ENCODE results near the gene SAMD1.
A peak's percentile ranks its signal among the peaks of the same experiment; 100 is the strongest.
"Not testable (repeated sequence)": the region's sequence is repeated elsewhere in the genome, so short reads cannot be mapped to it uniquely, and the experiment has no call there.

Gene SAMD1

DNA sequence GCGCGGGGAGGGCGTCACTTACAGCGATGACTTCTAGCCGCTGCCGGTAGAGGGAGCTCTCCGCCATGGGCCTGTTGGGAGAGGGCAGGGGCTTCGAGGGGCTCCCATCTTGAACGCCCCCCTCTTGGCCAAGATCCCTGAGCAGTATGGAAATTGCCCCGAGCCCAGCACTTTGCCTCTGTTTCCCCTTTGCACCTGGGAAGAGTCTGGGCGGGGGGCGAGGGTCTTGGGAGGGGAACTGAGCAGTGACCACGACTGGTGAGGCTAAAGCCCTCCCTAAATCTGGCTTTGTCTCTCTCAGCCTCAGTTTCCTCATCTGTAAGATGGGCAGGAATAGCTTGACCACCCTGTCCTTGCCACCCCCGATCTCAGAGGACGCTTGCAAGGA lies 31.5 kb downstream of the SAMD1 start:
- no peak for DNase-seq

DNA sequence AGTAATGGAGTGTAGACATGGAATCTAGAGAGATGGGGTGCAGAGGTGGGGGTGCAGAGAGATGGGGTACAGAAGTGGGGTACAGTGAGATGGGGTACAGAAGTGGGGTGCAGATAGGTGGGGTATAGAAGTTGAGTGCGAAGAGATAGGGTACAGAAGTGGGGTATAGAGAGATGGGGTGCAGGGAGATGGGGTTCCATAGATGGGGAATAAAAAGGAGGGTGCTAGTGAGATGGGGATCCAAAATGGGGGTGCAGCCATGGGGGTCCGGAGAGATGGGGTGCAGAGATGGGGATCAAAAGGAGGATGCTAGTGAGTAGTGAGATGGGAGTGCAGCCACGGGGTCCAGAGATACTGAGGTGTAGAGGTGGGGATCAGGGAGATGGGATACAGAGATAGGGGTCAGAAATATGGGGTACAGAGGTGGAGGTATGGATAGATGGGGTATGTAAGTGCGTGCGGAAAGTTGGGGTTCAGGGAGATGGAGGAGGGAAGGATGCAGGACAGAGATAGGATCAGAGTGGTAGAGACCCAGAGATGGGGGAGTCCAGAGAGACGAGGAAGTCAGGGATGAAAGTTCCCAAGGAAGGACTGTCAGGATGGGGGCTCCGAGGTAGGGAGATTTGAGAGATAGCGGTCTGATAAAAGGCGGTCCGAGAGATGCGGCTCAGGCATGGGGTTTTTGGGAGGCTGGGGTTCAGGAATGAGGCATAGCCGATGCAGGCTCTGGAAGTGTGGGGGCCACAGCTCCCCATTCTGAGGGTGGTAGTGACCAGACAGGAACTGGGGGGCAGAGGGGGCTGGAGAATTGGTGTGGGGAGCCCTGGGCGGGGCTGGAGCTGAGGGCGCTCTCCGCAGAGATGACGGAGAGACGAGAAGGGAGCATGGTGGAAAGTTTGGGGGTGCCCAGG lies 32.1 kb downstream of the SAMD1 start:
- no peak for DNase-seq

GRCh38 chr19:14056741-14057356 lies 33.7 kb downstream of the SAMD1 start:
- no peak for DNase-seq

DNA sequence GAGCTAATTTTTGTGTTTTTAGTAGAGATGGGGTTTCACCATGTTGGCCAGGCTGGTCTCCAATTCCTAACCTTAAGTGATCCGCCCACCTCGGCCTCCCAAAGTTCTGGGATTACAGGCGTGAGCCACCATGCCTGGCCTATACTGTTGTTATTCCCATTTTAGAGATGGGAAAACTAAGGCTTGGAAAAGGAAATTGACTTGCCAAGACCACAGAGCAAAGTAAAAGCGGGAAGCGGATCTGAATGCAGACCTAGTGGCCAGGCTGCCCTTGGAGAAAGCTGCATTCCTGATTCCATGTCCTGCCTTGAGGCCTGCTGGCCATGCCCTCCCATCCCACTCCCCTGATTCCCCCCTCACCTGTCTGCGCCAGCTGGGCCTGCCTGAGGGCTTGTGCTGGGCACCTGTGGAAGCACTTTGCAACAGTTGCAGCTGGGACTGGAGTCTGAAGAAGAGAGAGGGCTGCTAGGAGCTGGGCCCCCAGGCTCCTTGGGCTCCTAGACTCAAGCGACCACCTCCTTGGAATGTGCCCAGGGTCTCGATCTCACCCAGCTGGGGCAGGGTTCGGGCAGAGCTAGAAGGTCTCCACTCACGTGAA lies 34.4 kb downstream of the SAMD1 start:
- no peak for DNase-seq

GRCh38 chr19:14055396-14055795 lies 35.2 kb downstream of the SAMD1 start:
- no peak for DNase-seq

- no peak for DNase-seq
Observed at GRCh38 chr19:14054721-14055120, 35.8 kb downstream of the SAMD1 start.

DNA sequence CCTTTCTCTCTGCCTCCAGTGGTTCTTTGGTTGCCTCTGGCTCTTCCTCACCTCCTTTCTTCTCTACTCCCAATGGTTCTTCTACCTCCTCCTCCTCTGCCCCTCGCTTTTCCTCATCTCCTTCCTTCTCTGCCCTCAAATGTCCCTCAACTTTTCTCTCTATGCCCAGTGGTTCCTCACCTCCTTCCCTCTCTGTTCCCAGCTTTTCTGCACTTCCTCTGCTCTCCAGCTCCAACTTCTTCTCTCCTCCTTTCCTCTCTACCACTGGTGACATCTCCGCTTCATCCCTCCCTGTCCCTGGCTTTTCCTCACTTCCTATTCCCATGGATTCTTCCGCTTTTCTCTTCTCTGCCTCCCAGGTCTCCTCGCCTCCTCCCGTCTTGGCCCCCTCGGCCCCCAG lies 36.5 kb downstream of the SAMD1 start:
- DNase-seq = no peak

DNA sequence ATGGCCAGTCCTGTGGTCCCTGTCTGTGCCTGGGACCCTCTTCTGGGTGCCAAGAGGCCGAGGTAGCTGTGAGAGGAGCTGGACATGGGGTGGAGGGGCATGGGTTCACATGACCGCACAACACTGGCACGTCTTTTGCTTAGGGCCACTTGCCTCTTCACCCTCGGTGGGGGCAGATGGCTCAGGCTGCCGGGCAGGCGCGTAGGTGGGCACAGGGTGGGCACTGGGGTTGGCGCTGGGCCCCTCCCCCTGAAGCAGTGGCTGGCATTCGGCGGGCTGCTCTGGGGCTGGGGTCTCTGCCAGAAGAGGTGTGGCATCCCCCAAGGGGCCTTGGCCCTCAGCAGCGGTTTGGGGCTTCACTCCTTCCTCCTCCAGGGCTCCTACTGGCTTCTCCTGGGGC lies 37.1 kb downstream of the SAMD1 start:
- DNase-seq = no peak

DNA sequence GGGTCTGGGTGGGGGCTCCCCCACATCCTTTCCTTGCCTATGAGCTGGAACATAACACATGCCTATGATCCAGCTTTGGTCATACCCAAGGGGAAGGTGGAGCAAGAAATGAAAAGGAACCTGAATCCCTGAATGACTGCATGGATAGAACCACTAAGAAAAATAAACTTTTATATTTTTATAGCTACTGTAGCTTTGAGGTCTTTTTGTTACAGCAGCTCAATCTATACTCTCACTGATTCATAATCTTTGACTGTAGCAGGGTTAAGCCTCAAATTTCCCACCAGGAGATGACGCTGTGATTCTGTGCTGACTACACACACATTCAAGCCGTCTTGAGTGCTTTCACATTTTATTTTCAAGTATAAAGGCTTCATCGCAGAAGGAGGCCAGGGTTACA lies 37.5 kb downstream of the SAMD1 start:
- DNase-seq = no peak

GRCh38 chr19:14052470-14052869 lies 38.1 kb downstream of the SAMD1 start:
- no peak for DNase-seq

DNA sequence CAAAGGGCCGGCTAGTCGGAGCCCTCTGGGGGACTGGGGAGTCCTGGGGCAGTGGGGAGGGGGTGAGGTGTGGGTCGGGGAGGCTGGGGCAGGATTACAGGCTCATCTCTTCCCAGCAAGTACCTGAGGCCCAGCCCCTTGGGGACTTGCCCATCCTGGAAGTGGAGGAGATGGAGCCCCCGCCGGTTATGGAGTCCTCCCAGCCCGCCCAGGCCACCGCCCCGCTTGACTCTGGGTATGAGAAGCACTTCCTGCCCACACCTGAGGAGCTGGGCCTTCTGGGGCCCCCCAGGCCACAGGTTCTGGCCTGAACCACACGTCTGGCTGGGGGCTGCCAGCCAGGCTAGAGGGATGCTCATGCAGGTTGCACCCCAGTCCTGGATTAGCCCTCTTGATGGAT lies 38.6 kb downstream of the SAMD1 start:
- DNase-seq = no peak

DNA sequence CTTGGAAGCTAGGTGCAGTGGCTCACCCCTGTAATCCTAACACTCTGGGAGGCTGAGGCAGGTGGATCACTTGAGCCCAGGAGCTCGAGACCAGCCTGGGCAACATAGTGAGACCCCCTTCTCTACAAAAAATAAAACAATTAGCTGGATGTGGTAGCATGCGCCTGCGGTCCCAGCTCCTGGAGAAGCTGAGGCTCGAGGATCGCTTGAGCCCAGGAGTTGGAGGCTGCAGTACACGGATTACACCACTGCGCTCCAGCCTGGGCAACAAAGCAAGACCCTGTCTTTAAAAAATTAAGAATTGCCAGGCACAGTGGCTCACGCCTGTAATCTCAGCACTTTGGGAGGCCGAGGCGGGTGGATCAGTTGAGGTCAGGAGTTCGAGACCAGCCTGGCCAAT lies 39.6 kb downstream of the SAMD1 start:
- DNase-seq = not testable (repeated sequence)

DNA sequence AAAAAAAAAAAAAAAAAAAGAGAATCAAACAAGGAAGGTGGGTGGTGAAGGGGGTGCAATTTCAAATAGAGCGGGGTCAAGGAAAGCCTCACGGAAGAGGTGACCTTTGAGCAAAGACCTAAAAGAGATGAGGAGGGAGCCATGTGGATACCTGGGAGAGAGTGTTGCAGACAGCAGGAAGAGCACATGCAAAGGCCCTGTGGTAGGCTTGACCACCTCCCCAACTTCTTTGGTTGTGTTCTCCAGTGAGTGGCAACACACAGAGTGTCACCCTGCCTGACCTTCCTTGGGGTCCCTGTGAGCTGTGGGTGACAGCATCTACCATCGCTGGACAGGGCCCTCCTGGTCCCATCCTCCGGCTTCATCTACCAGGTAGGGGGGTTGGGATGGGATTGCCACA lies 40.0 kb downstream of the SAMD1 start:
- DNase-seq = no peak

- DNase-seq = peak; percentile 24
Observed at GRCh38 chr19:14048443-14049153, 42.0 kb downstream of the SAMD1 start.

GRCh38 chr19:14047866-14048265 lies 42.7 kb downstream of the SAMD1 start:
- not testable (repeated sequence) for DNase-seq

GRCh38 chr19:14042659-14043608 lies 47.6 kb downstream of the SAMD1 start:
- DNase-seq = peak; percentile 46 to 50

GRCh38 chr19:14039181-14039580 lies 51.4 kb downstream of the SAMD1 start:
- DNase-seq = no peak
